KOPT-K1 (cell line): Measurements from ENCODE around the gene TRABD2A.

Experiments
- H3K27ac ChIP-seq: fragments of 200-600 bp; sonication (generic); 2 replicates; pipeline ENCODE4 v1.5.1; 2016; ENCODE audit warnings: antibody characterized with exemption, mild to moderate bottlenecking, low read depth, low read length; ENCODE audit not compliant: poor library complexity, severe bottlenecking
- H3K36me3 ChIP-seq: fragments of 200-600 bp; sonication (generic); 2 replicates; pipeline ENCODE4 v1.5.1; 2017; ENCODE audit warnings: antibody characterized with exemption, mild to moderate bottlenecking, low read length, moderate library complexity; ENCODE audit not compliant: insufficient read depth
- H3K9me3 ChIP-seq: fragments of 200-600 bp; sonication (generic); 2 replicates; pipeline ENCODE4 v1.5.1; 2017; ENCODE audit warnings: antibody characterized with exemption, low read length, mild to moderate bottlenecking; ENCODE audit not compliant: insufficient read depth, poor library complexity, severe bottlenecking

TRABD2A gene

DNA sequence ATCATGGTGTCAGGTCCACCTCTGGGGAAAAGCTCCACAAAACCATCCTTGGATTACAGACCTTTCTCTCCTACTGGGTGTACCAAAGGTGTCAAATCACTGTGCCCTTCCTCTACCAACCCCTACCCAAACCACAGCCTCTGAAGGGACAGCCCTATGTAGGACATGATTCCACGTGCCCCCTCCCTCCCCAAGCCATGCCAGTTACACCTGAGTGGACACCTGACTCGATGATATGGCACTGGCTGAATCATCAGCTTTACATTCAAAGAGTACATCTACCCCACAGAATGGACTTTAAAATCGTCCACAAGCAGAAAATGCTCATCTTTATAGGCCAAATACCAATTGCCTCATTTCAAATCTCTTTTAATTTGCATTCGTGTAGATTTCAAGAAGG, 26.0 kb downstream of the TRABD2A start:
- peaks cover 5% of the 10 kb centered on the region for H3K9me3 ChIP-seq
- no peak overlapping the region for H3K27ac ChIP-seq
- no peaks in the 10 kb centered on the region for H3K36me3 ChIP-seq

DNA sequence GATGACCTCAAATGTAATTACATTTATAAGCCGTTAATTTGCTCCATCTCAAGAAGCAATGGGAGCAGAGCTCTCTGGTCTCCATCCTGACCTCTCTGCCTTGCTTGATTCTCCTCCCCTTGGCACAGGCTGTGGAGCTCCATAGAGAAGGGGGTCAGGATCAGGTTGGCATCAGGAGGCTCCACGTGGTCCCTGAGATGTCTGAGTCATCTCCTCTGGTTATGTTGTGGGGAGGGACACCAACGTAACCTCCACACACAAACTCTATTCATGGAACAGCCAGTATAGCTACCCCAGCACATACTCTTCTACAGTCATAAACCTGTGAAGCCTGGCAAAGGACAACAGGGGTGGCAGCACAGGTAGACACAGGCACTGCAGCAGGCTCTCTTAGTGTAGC, 29.0 kb downstream of the TRABD2A start:
- no peaks in the 10 kb centered on the region for H3K36me3 ChIP-seq
- peaks cover 5% of the 10 kb centered on the region for H3K9me3 ChIP-seq
- no peak overlapping the region for H3K27ac ChIP-seq

DNA sequence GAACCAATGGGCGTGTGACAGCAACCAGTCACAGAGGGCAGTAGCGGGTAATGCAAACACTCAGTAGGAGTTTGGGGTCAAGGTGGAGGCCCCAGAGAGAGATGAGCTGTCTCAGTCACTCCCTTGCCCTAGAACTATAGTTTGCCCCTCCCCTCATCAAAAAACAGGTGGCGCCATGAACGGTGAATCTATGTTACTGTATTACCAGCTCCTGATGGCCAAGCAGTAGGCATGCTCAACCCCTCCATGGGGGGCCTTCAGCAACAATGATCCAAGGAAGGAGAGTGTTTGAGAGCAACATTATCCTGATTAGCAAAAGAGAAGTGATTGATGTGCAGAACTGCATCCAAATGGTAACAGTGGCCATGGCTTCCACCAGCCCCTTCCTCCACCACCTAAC, 30.4 kb downstream of the TRABD2A start:
- Histone ChIP-seq H3K9me3 (peaks cover 5% of the 10 kb centered on the region), H3K36me3 (no peaks in the 10 kb centered on the region), H3K27ac (no peak overlapping the region)

DNA sequence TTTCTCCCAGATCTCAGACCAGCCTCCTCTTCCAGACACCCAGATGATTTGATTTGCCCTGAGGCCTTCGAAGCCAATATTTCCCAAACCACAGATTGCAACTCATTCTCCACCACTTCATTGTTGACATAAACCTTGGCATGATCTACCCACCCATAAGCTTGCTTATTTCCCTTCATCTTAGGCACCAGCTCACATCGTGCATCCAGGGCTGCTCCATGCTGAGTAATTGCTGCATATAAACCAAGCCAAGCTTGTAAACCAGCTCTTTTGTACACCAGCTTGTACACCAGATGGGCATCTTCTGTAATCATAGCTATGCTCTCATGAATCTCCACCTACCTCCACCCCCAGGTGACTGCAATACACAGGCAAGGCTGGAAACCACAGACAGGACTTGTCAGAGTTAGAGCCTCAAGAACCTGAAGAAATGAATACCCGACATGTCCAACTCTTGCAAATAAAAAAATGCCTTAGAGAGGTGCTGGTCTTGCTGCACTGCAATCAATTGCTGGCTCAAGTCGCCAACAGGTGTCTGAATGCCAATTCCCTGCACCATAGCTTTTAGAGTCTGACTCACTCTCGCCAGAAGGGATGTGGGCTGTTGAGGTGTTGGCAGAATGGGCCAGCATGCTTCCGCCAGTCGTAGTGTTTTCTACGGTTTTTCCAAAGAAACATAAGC, 31.5 kb downstream of the TRABD2A start:
- Histone ChIP-seq H3K27ac (no peak overlapping the region), H3K9me3 (peaks cover 5% of the 10 kb centered on the region), H3K36me3 (no peaks in the 10 kb centered on the region)

DNA sequence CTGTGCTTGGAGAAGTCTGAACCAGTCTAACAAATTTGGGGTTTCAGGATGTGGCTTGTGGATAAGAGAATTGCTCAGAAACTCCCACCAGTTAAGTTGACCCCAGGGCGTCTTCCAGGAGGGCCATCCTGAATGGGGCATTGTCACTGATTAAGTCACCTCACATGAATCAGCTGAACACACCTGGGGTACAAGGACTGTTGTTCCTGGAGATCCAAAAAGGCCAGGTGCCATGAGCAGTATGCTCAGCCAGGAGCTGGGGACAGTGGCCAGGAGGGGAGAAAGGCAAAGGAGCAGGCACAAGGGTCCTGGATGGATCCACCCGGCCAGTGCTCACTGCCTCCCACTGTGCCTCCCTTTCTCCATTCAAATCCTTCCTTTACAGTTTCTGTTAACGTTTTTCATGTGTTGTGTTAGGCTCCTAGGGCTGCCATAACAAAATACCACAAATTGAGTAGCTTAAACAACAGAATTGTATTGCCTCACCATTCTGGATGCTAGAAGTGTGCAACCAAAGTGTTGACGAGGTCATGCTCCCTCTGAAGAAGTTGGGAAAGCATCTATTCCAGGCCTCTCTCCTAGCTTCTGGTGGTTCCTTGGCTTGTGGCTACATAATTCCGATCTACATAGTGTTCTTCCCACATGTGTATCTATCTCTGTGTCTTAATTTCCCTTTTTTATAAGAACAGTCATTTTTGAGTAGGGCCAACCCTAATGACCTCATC, 33.4 kb downstream of the TRABD2A start:
- Histone ChIP-seq H3K27ac (peak overlapping the region; percentile 61), H3K36me3 (no peaks in the 10 kb centered on the region), H3K9me3 (no peaks in the 10 kb centered on the region)

DNA sequence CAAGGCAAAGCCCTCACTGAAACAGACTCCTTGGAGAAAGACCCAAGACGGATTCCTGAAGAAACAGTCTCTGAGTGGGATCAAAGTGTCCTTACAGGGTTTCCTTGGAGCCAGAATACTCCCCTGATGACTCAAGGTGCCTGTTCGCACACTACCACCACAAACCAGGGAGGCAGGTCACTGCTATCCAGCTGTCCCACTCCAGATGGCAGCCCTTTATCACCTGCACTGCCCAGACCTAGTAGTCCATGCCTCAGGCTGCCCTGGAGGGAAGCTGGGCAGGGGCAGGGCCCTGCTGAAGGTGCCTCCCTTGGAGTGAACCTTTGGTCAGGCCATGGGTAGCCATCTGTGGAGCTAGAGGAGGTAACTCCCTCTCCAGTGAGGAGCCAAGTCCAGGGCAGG, 34.1 kb downstream of the TRABD2A start:
- Histone ChIP-seq H3K27ac (peak overlapping the region; percentile 61), H3K9me3 (no peaks in the 10 kb centered on the region), H3K36me3 (no peaks in the 10 kb centered on the region)

DNA sequence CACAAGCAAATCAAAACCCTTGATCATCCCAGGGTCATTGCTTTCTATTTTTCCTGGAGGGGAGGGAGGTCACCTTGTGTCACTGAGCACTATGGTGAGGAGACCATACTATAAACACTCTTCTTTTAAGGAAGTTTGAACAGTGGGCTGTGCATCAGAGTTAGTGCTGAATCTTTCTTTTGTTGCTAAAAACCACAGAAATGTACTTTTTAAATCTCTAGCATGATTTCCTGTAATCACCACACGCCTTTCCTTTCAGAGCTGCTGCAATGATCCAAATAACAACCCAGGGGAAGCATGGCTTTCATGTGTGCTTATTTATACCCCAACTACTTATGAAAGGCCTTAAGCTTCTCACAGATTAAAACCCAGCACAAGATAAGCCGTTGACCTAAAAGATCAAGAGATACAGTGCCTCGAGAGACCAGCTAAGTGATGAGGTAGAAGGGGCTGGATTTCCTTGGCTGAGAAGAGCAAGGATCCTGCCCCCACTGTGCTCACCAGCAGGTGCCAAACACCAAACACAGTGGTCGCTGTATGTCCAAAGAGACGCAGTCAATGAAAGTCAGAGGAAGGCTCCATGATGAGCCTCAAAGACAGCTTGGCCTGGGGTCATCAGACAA, 34.7 kb downstream of the TRABD2A start:
- Histone ChIP-seq H3K36me3 (no peaks in the 10 kb centered on the region), H3K27ac (peak overlapping the region; percentile 61), H3K9me3 (no peaks in the 10 kb centered on the region)

DNA sequence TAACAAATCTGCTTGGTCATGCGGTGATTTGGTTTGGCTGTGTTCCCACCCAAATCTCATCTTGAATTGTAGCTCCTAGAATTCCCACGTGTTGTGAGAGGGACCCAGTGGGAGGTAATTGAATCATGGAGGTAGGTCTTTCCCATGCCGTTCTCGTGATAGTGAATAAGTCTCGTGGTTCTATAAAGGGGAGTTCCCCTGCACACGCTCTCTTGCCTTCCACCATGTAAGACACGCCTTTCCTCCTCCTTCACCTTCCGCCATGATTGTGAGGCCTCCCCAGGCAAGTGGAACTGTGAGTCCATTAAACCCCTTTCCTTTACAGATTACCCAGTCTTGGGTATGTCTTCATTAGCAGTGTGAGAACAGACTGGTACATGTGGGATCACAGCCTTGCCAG, 36.7 kb downstream of the TRABD2A start:
- Histone ChIP-seq H3K36me3 (no peaks in the 10 kb centered on the region), H3K27ac (no peak overlapping the region), H3K9me3 (no peaks in the 10 kb centered on the region)

DNA sequence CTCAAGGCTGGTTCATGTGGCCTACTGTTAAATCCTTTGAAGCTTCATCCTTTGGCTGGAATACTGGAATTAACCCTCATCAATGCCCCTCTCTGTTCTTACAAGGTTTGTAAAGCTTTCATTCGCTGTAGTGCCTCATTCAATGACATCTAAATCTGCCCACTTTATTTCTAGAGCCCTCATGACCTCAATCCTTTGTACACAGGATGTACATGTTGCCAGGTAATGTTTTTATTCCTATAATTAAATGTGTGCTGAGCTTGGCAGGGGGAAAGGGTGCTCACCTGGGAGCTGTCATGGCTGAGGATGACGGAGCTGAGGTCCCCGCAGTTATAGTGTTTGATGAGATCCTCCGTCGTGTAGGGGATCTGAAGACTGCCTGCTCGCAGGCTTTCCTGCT, 39.3 kb downstream of the TRABD2A start:
- peaks cover 9% of the 10 kb centered on the region for H3K9me3 ChIP-seq
- H3K36me3 ChIP-seq, result no peaks in the 10 kb centered on the region
- H3K27ac ChIP-seq, result no peak overlapping the region

DNA sequence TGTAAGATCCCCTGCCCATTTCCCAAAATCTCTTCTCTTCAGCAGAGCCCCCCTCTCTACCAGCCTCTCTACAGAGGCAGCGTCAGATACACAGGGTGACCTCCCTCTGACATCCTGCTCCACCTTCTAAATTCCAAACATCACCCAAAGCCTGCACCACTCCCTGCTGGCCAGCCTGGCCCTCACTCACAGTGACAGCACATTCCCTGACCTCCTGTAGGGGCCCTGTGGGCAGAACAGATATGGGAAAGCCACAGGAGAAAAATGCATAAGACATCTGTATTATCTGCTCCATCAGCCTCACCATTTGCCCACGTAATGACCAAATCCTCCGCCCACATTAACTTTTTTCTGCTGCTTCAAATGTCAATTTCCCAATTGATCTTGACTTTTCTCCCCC, 40.6 kb downstream of the TRABD2A start:
- no peaks in the 10 kb centered on the region for H3K36me3 ChIP-seq
- H3K9me3 ChIP-seq, result peaks cover 9% of the 10 kb centered on the region
- H3K27ac ChIP-seq, result no peak overlapping the region

DNA sequence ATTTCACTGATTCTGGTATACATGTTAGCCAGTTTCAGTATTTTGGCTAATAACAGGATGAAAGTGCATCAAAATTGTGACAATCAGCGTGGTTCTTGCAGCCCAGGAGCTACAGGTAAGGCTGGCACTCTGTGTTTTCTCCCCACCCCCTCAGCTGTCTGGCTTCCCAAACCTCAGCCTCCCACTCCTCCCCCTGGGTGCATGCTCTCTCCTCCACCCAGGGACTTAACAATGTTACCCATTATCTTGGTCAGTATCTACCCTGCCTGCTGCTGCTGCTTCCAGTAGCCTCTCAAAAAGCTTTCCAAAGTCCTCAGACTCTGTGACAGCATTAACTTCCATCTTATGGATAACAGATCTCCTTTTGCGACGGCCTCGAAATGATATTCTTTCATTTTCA, 41.0 kb downstream of the TRABD2A start:
- Histone ChIP-seq H3K27ac (no peak overlapping the region), H3K9me3 (peaks cover 9% of the 10 kb centered on the region), H3K36me3 (no peaks in the 10 kb centered on the region)

DNA sequence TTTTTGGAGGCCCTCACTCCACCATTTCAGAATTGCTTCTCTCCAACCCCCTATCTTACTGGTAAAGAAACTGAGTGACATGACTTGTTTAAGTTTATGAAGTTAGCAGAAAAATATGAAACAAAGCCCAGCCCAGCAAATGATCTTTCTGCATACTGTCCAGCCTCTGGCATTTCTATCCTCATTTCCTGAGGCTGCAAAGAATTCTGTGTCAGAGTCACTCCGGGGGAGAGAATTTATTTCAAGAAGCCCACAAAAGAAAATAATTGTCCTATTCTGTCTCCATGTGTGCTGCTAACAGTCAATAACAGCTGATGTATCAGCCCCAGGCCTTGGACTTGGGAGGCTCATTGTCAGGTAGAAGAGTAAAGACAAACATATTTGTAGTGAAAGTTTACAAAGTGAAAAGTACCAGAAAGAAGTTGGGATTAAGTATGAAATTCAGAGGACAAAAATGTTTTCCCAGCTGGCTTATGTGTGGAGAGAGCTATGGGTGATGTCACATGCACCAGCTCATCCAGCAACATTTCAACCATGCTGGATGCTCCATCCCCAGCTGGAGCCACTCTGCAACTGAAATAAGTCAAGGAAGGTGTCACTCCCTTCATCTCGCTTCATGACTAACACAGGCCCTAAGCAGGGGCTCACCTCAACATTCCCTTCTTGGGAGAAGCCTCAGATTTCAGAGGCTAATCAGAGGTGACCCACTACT, 42.3 kb downstream of the TRABD2A start:
- no peaks in the 10 kb centered on the region for H3K36me3 ChIP-seq
- peaks cover 9% of the 10 kb centered on the region for H3K9me3 ChIP-seq
- no peak overlapping the region for H3K27ac ChIP-seq

DNA sequence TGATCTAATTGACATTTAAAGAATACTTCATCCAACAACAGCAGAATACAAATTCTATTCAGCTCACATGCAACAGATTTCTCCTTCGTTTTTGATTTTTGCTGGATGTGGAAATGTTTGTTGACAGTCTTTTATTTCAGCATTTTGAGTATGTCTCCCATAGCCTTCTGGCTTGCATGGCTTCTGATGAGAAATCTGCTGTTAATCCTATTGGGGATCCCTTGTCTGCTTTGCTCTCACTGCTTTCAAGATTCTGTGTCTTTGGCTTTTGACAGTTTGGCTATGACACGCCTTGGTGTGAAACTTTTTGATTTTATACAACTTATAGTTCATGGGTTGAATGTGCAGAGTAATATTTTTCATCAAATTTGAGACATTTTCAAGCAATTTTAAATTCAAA, 44.7 kb downstream of the TRABD2A start:
- peaks cover 9% of the 10 kb centered on the region for H3K9me3 ChIP-seq
- no peaks in the 10 kb centered on the region for H3K36me3 ChIP-seq
- no peak overlapping the region for H3K27ac ChIP-seq

DNA sequence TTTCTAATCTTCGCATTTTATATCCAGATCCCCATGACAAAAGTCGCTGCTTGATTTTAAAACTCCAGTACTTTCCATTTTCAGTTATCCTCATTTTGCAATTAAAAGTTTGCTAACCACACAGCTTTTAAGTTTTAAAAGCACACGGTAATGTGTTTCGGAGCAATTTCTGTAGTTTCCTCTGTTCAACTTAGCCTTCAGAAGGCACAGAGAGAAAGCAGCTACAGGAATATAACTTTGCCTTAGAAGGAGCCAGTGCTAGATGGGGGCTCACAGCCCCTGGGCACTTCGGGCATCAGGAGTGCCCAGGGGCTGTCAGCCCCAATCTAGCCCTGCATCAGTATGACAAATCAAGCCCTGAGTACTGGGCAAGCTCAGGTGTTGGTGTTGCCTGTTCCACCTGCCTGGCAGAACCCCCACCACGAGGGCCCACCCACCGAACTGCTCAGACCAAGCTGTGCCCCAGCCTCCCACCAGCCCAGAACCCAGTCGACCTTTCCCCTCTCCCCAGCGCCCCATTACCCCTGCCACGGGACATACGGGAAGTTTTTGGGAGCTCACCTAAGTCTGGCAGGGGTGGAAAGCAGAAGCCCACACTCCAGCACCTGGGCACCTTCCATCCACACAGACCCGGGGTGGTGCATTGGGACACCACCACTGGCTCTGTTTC, 47.3 kb downstream of the TRABD2A start:
- peaks cover 9% of the 10 kb centered on the region for H3K9me3 ChIP-seq
- H3K27ac ChIP-seq, result no peak overlapping the region
- no peaks in the 10 kb centered on the region for H3K36me3 ChIP-seq
